GM21723 (cell line): ENCODE data around the gene ROM1.
"Not testable (repeated sequence)": the region's sequence is repeated elsewhere in the genome, so short reads cannot be mapped to it uniquely, and the experiment has no call there.

Source experiments
- ATAC-seq: cut with Tn5 transposase; IDR thresholded peaks from one replicate; pipeline ENCODE4 v1.9.1; 2021; ENCODE audit warnings: mild to moderate bottlenecking, moderate library complexity; ENCODE audit not compliant: unreplicated experiment

ROM1 gene

GRCh38 chr11:62585356-62585755 is 27.7 kb upstream of the ROM1 start:
- ATAC-seq: not testable (repeated sequence)

GRCh38 chr11:62588966-62589637 is 24.0 kb upstream of the ROM1 start:
- ATAC-seq: no peak

- peak; percentile 88 for ATAC-seq
These were observed 21.5 kb upstream of the ROM1 start, which contains the start of gene TUT1 for GRCh38 chr11:62591448-62592145. Gene TUT1 (minus strand): TSS chr11:62591523. CDS start chr11:62591485, 38 bp downstream.

GRCh38 chr11:62592146-62592815 is 20.8 kb upstream of the ROM1 start:
- ATAC-seq: peak; percentile 12

- ATAC-seq: no peak
These were observed 20.1 kb upstream of the ROM1 start for GRCh38 chr11:62592989-62593421.

GRCh38 chr11:62593434-62594044 is 19.5 kb upstream of the ROM1 start:
- no peak for ATAC-seq

- no peak for ATAC-seq
These were observed 17.9 kb upstream of the ROM1 start for GRCh38 chr11:62595124-62595523.

GRCh38 chr11:62599069-62599696 is 13.9 kb upstream of the ROM1 start:
- ATAC-seq: peak; percentile 61

GRCh38 chr11:62599901-62600300 is 13.2 kb upstream of the ROM1 start:
- no peak for ATAC-seq

GRCh38 chr11:62600367-62601121 is 12.5 kb upstream of the ROM1 start:
- ATAC-seq: peak; percentile 2

GRCh38 chr11:62601122-62601371 is 12.0 kb upstream of the ROM1 start:
- peak; percentile 15 for ATAC-seq

- ATAC-seq: peak; percentile 71
These were observed 11.5 kb upstream of the ROM1 start, which contains the start of gene MTA2 for GRCh38 chr11:62601372-62602140. Gene MTA2 (minus strand): TSS chr11:62601865. CDS start chr11:62601450, 415 bp downstream.

GRCh38 chr11:62602141-62603071 is 10.7 kb upstream of the ROM1 start:
- no peak for ATAC-seq

- no peak for ATAC-seq
These were observed 10.0 kb upstream of the ROM1 start for GRCh38 chr11:62603072-62603408.

- no peak for ATAC-seq
These were observed 9.2 kb upstream of the ROM1 start for GRCh38 chr11:62603776-62604299.

GRCh38 chr11:62604460-62605120 is 8.5 kb upstream of the ROM1 start:
- no peak for ATAC-seq

- ATAC-seq: no peak
These were observed 7.6 kb upstream of the ROM1 start for GRCh38 chr11:62605467-62605866.

- ATAC-seq: no peak
These were observed 7.2 kb upstream of the ROM1 start for GRCh38 chr11:62605902-62606301.
